Esophagus (tissue), 2 donors: ENCODE measurements around the gene TMSB4X. TPM values are rescaled to one million over a fixed set of nuclear protein-coding genes. Genes with fewer than 3 reads are reported as not detected.
"Not testable (repeated sequence)": the region's sequence is repeated elsewhere in the genome, so short reads cannot be mapped to it uniquely, and the experiment has no call there.

Experiments
- H3K27ac ChIP-seq, 2 donors: one replicate each; pipeline ENCODE4 v1.5.1; 2013; ENCODE audit warnings: low read depth in 2 of 2, mild to moderate bottlenecking in 2 of 2, inconsistent platforms in 1 of 2, low read length in 1 of 2, moderate library complexity in 1 of 2
- H3K27me3 ChIP-seq, 2 donors: one replicate each; pipeline ENCODE4 v1.6.1; 2013; ENCODE audit warnings: low read length in 2 of 2, control low read depth in 1 of 2, mild to moderate bottlenecking in 1 of 2; ENCODE audit not compliant: insufficient read depth in 2 of 2, control insufficient read depth in 1 of 2
- H3K36me3 ChIP-seq, 2 donors: one replicate each; pipeline ENCODE4 v1.6.1; 2013; ENCODE audit warnings: low read length in 1 of 2; ENCODE audit not compliant: control insufficient read depth in 2 of 2, insufficient read depth in 2 of 2
- H3K4me1 ChIP-seq, 2 donors: one replicate each; pipeline ENCODE4 v1.6.1; 2013; ENCODE audit warnings: low read length in 1 of 2; ENCODE audit not compliant: control insufficient read depth in 2 of 2, insufficient read depth in 2 of 2
- H3K4me3 ChIP-seq, 2 donors: one replicate each; pipeline ENCODE4 v1.5.1; 2013; ENCODE audit warnings: low read length in 2 of 2, mild to moderate bottlenecking in 2 of 2, low read depth in 1 of 2, moderate library complexity in 1 of 2
- H3K9me3 ChIP-seq, 2 donors: one replicate each; pipeline ENCODE4 v1.6.1; 2013; ENCODE audit warnings: mild to moderate bottlenecking in 2 of 2, low read depth in 1 of 2, low read length in 1 of 2, moderate library complexity in 1 of 2; ENCODE audit not compliant: control insufficient read depth in 2 of 2, insufficient read depth in 1 of 2
- WGBS, 2 donors: extraction: QIAGEN DNeasy Blood & Tissue Kit; methylation state at CpG; one replicate each; pipeline ENCODE4 v1.1.7; 2013; 5-methylcytosine and 5-hydroxymethylcytosine counted together
- polyA plus RNA-seq, 2 donors: library from polyadenylated mRNA; stranded (reverse); fragments of 200-250 nt; gene quantifications; one replicate each; pipeline ENCODE4 v1.2.3, GENCODE V29; 2013
- donor health status: healthy with polysubstance abuse.
- donor health status: Bipolar disorder and iron deficiency.

The TMSB4X gene
- polyA plus RNA-seq, 2 donors, result 1,322 to 1,747 TPM

GRCh38 chrX:12963210-12963850, 11.6 kb upstream of the TMSB4X start:
- H3K4me1 ChIP-seq, H3K4me3 ChIP-seq, H3K27ac ChIP-seq, H3K36me3 ChIP-seq, H3K9me3 ChIP-seq, H3K27me3 ChIP-seq: not testable (repeated sequence)
- 92 to 98% methylated on average over 22 to 30 of the region's 52 CpGs for WGBS, 2 donors

- Histone ChIP-seq H3K27ac (no peak overlapping the region), H3K4me3 (no peak overlapping the region), H3K4me1 (peaks cover 0 to 3% of the 10 kb centered on the region in 2 donors), H3K27me3 (no peaks in the 10 kb centered on the region), H3K36me3 (no peaks in the 10 kb centered on the region), H3K9me3 (no peaks in the 10 kb centered on the region)
- 73 to 80% methylated on average over 6 of the region's 6 CpGs for WGBS, 2 donors
Measured at GRCh38 chrX:12965131-12965940, 9.6 kb upstream of the TMSB4X start.

- Histone ChIP-seq H3K4me3 (no peak overlapping the region), H3K27ac (no peak overlapping the region), H3K27me3 (no peaks in the 10 kb centered on the region), H3K36me3 (no peaks in the 10 kb centered on the region), H3K9me3 (no peaks in the 10 kb centered on the region), H3K4me1 (peaks cover 0 to 3% of the 10 kb centered on the region in 2 donors)
- 47 to 80% methylated on average over 1 of the region's 1 CpG for WGBS, 2 donors
Measured at GRCh38 chrX:12966151-12966550, 8.8 kb upstream of the TMSB4X start.

- no peaks in the 10 kb centered on the region for H3K4me1 ChIP-seq
- 73 to 83% methylated on average over 15 of the region's 15 CpGs for WGBS, 2 donors
- no peak overlapping the region for H3K4me3 ChIP-seq
- H3K27ac ChIP-seq, result peak overlapping the region in 1 of 2 donors; percentile 30
- no peaks in the 10 kb centered on the region for H3K27me3 ChIP-seq
- H3K9me3 ChIP-seq, result no peaks in the 10 kb centered on the region
- H3K36me3 ChIP-seq, result no peaks in the 10 kb centered on the region
Measured at GRCh38 chrX:12967711-12968465, 7.0 kb upstream of the TMSB4X start.

GRCh38 chrX:12970691-12971202, 4.2 kb upstream of the TMSB4X start:
- WGBS, 2 donors, result 35% methylated on average over 11 of the region's 11 CpGs

GRCh38 chrX:12971282-12972003, 3.5 kb upstream of the TMSB4X start:
- Histone ChIP-seq H3K4me1 (no peaks in the 10 kb centered on the region), H3K9me3 (peaks cover 0 to 8% of the 10 kb centered on the region in 2 donors), H3K4me3 (no peak overlapping the region), H3K36me3 (no peaks in the 10 kb centered on the region), H3K27me3 (no peaks in the 10 kb centered on the region), H3K27ac (peak overlapping the region; percentile 40 to 84)
- WGBS, 2 donors, result 60 to 62% methylated on average over 12 of the region's 12 CpGs

More at GRCh38 chrX:12970691-12971202, 4.2 kb upstream of the TMSB4X start:
- peak overlapping the region; percentile 77 to 84 for H3K27ac ChIP-seq
- H3K36me3 ChIP-seq, result no peaks in the 10 kb centered on the region
- no peaks in the 10 kb centered on the region for H3K4me1 ChIP-seq
- H3K27me3 ChIP-seq, result no peaks in the 10 kb centered on the region
- H3K4me3 ChIP-seq, result no peak overlapping the region
- H3K9me3 ChIP-seq, result peaks cover 0 to 4% of the 10 kb centered on the region in 2 donors

- H3K4me1 ChIP-seq, result no peaks in the 10 kb centered on the region
- peak overlapping the region; percentile 40 to 42 for H3K27ac ChIP-seq
- no peaks in the 10 kb centered on the region for H3K27me3 ChIP-seq
- WGBS, 2 donors, result 73 to 76% methylated on average over 6 of the region's 6 CpGs
- H3K4me3 ChIP-seq, result no peak overlapping the region
- no peaks in the 10 kb centered on the region for H3K36me3 ChIP-seq
- peaks cover 0 to 8% of the 10 kb centered on the region in 2 donors for H3K9me3 ChIP-seq
Measured at GRCh38 chrX:12972243-12972642, 2.7 kb upstream of the TMSB4X start.

GRCh38 chrX:12972878-12973560, 1.9 kb upstream of the TMSB4X start:
- H3K9me3 ChIP-seq, result peaks cover 0 to 8% of the 10 kb centered on the region in 2 donors
- no peaks in the 10 kb centered on the region for H3K36me3 ChIP-seq
- no peaks in the 10 kb centered on the region for H3K4me1 ChIP-seq
- H3K27me3 ChIP-seq, result no peaks in the 10 kb centered on the region
- H3K4me3 ChIP-seq, result no peak overlapping the region
- WGBS, 2 donors, result 58 to 70% methylated on average over 12 of the region's 12 CpGs
- H3K27ac ChIP-seq, result peak overlapping the region; percentile 72 to 97
